Heart left ventricle (tissue), 13 donors: ENCODE data around the gene GABRR3.

ENCODE experiments used
- POLR2A ChIP-seq, 2 donors: fragments of 450-650 bp; IDR thresholded peaks; one replicate each; pipeline ENCODE4 v1.6.1; 2017; ENCODE audit warnings: antibody characterized with exemption in 2 of 2, mild to moderate bottlenecking in 2 of 2, moderate library complexity in 2 of 2
- TF ChIP-seq, protein P1 (sequence below), 12 donors: fragments of 200-600 bp; sonication (generic) in 4 of 12; IDR thresholded peaks; one replicate each; pipeline versions ENCODE4 v1.5.0 to v1.8.0; 2018 to 2022; ENCODE audit warnings: antibody characterized with exemption in 12 of 12, mild to moderate bottlenecking in 5 of 12
- donor health status: ischemic (EF 13 %, LVEDD 7.1; RV severe dilation, severe dysfunction).
- donor health status: DM: no; HTN: yes; CAD: no.
- donor health status: DM: no; HTN: no; CAD: no.
- donor health status: ischemic (EF 25% LVEDD 6.9; RV normal size, moderate dysfunction).
- donor health status: ischemic (EF 25% LVEDD 5.7; RV mildly dilated, moderate dysfunction).
- donor health status: ischemic (EF 35%, LVEDD 5.7; RV mildly dilated, moderate dysfunction).
- donor health status: nonischemic (EF 11% LVEDD 7.7; RV severe dilation, severe dysfunction).
- donor health status: DM: yes; HTN: yes; CAD: no.
- donor health status: PGD.
- donor health status: ischemic (EF 29% LVEDD 5.4; RV normal size, mild dysfunction).
- donor health status: nonischemic (EF 23%, LVEDD 6.1; RV moderate dilation, normal function).

- TF ChIP-seq, protein P1, sequence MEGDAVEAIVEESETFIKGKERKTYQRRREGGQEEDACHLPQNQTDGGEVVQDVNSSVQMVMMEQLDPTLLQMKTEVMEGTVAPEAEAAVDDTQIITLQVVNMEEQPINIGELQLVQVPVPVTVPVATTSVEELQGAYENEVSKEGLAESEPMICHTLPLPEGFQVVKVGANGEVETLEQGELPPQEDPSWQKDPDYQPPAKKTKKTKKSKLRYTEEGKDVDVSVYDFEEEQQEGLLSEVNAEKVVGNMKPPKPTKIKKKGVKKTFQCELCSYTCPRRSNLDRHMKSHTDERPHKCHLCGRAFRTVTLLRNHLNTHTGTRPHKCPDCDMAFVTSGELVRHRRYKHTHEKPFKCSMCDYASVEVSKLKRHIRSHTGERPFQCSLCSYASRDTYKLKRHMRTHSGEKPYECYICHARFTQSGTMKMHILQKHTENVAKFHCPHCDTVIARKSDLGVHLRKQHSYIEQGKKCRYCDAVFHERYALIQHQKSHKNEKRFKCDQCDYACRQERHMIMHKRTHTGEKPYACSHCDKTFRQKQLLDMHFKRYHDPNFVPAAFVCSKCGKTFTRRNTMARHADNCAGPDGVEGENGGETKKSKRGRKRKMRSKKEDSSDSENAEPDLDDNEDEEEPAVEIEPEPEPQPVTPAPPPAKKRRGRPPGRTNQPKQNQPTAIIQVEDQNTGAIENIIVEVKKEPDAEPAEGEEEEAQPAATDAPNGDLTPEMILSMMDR (IDR thresholded peaks at IDR 0.05), result no peak
- no peak for TF ChIP-seq POLR2A (IDR thresholded peaks at IDR 0.05)
These were observed 47.8 kb downstream of the GABRR3 start for GRCh38 chr3:97987306-97987705.
